Endothelial cell of umbilical vein (primary cell): ENCODE measurements around the gene TAS2R19. TPM values are rescaled to one million over a fixed set of nuclear protein-coding genes. Genes with fewer than 3 reads are reported as not detected.

ENCODE experiments used
- BruUV-seq: library from RNA; stranded (reverse); fragments of 400-500 nt; replicated peaks from 2 replicates; lab custom pipeline; 2021; lab: Mats Ljungman, UMichigan
- CTCF ChIA-PET: fragments of 300-600, 350-600 bp; sonication (Branson Sonifier 250); formaldehyde crosslinking; loops from one replicate; lab custom pipeline; 2021; ENCODE audit warnings: antibody characterized with exemption, inconsistent platforms; lab: Charles Lee
- POLR2A ChIA-PET: fragments of 300-600, 350-600 bp; sonication (Branson Sonifier 250); formaldehyde crosslinking; loops from one replicate; lab custom pipeline; 2021; ENCODE audit warnings: antibody characterized with exemption, inconsistent platforms; lab: Charles Lee
- DNase-seq: peaks from one replicate; pipeline ENCODE4 v3.0.0-alpha.2; 2011; ENCODE audit warnings: low read depth, low spot score
- FAIRE-seq: peaks from 2 replicates; lab custom pipeline; 2011; peaks lifted over from hg19 to GRCh38; lab: Jason Lieb, UNC
- H2AFZ ChIP-seq: 2 replicates; pipeline ENCODE4 v1.6.0; 2012; ENCODE audit warnings: low read depth, low read length, control low read depth, inconsistent platforms
- H3K27ac ChIP-seq: 2 replicates; pipeline ENCODE4 v1.5.1; 2011; ENCODE audit warnings: low read depth, mild to moderate bottlenecking, control low read depth, low read length, moderate library complexity; ENCODE audit not compliant: insufficient read depth
- H3K27me3 ChIP-seq, 2 experiments: 2 replicates each; pipeline versions ENCODE4 v1.6.0 to v1.6.1; 2011; ENCODE audit warnings: low read length in 2 of 2, mixed read lengths in 1 of 2; ENCODE audit not compliant: control insufficient read depth in 2 of 2, insufficient read depth in 2 of 2
- H3K36me3 ChIP-seq, 2 experiments: 2 replicates in 1 of 2; 3 replicates in 1 of 2; pipeline ENCODE4 v1.5.1; 2011; ENCODE audit warnings: low read length in 2 of 2, mild to moderate bottlenecking in 1 of 2, moderate library complexity in 1 of 2; ENCODE audit not compliant: control insufficient read depth in 2 of 2, insufficient read depth in 2 of 2; ENCODE audit errors: extremely low read depth in 1 of 2
- H3K4me1 ChIP-seq: 3 replicates; pipeline ENCODE4 v1.5.1; 2011; ENCODE audit warnings: mild to moderate bottlenecking, low read length; ENCODE audit not compliant: control insufficient read depth, insufficient read depth; ENCODE audit errors: extremely low read depth
- H3K4me2 ChIP-seq: 2 replicates; pipeline ENCODE4 v1.6.1; 2011; ENCODE audit warnings: low read length, control low read depth, mixed read lengths; ENCODE audit not compliant: insufficient read depth
- H3K4me3 ChIP-seq, 3 experiments: fragments of 200-600 bp in 1 of 3; sonication (generic), shearing (Covaris generic) in 1 of 3; replicated peaks in 1 of 3; 2 replicates each; pipeline ENCODE4 v1.5.1; 2011 to 2016; ENCODE audit warnings: control low read depth in 3 of 3, low read length in 3 of 3, mild to moderate bottlenecking in 2 of 3, inconsistent platforms in 1 of 3, low read depth in 1 of 3, moderate library complexity in 1 of 3; ENCODE audit not compliant: insufficient read depth in 1 of 3
- H3K79me2 ChIP-seq: 2 replicates; pipeline ENCODE4 v1.6.0; 2012; ENCODE audit warnings: low read length, inconsistent platforms; ENCODE audit not compliant: control insufficient read depth, insufficient read depth
- H3K9ac ChIP-seq: replicated peaks from 2 replicates; pipeline ENCODE3; 2011; ENCODE audit warnings: low read length, control low read depth; ENCODE audit not compliant: insufficient read depth; ENCODE audit errors: extremely low read depth
- H3K9me1 ChIP-seq: replicated peaks from 3 replicates; pipeline ENCODE4 v1.6.0; 2011; ENCODE audit warnings: mild to moderate bottlenecking, low read length; ENCODE audit not compliant: control insufficient read depth, insufficient read depth; ENCODE audit errors: extremely low read depth
- H3K9me3 ChIP-seq: replicated peaks from 2 replicates; pipeline ENCODE4 v1.5.1; 2012; ENCODE audit warnings: low read length, inconsistent platforms; ENCODE audit not compliant: control insufficient read depth, insufficient read depth
- H4K20me1 ChIP-seq: replicated peaks from 2 replicates; pipeline ENCODE3; 2011; ENCODE audit warnings: mild to moderate bottlenecking, low read length; ENCODE audit not compliant: control insufficient read depth, insufficient read depth; ENCODE audit errors: extremely low read depth
- EZH2 ChIP-seq: IDR thresholded peaks from 2 replicates; pipeline ENCODE4 v1.6.1; 2012; ENCODE audit warnings: borderline replicate concordance, low read depth, mild to moderate bottlenecking, moderate library complexity, low read length, inconsistent platforms; ENCODE audit not compliant: severe bottlenecking
- FOS ChIP-seq: IDR thresholded peaks from 2 replicates; pipeline ENCODE4 v1.6.1; 2011; ENCODE audit warnings: mild to moderate bottlenecking, low read length, moderate library complexity, borderline replicate concordance; ENCODE audit not compliant: insufficient read depth
- GATA2 ChIP-seq: IDR thresholded peaks from 2 replicates; pipeline ENCODE4 v1.7.0; 2011; ENCODE audit warnings: low read depth, mild to moderate bottlenecking, moderate library complexity, mixed read lengths, low read length; ENCODE audit not compliant: insufficient read length, insufficient read depth
- MYC ChIP-seq: IDR thresholded peaks from one replicate; pipeline ENCODE4 v1.6.1; 2011; ENCODE audit warnings: mild to moderate bottlenecking, low read depth, low read length
- POLR2A ChIP-seq: IDR thresholded peaks from 2 replicates; pipeline ENCODE4 v1.6.1; 2012; ENCODE audit warnings: low read depth, mild to moderate bottlenecking, control low read depth, low read length
- POLR2AphosphoS5 ChIP-seq: IDR thresholded peaks from 2 replicates; pipeline ENCODE4 v1.6.1; 2012; ENCODE audit warnings: low read depth, mild to moderate bottlenecking, control low read depth, low read length, moderate library complexity; ENCODE audit not compliant: insufficient read depth
- dilution Hi-C: fragments of 300-500 bp; cut with MboI; formaldehyde crosslinking; loops from one replicate; pipeline ENCODE4 v1.15.0; 2019; ENCODE audit warnings: low sequenced_read_pairs; ENCODE audit not compliant: extremely low pct_ligation_motif_present
- intact Hi-C: fragments of 100-400 bp; cut with micrococcal nuclease; formaldehyde crosslinking; loops from one replicate; pipeline ENCODE4 v1.10.0; 2022
- polyA plus RNA-seq, 4 experiments: library from polyadenylated mRNA; depleted of rRNA in 3 of 4; stranded (reverse) in 3 of 4; unstranded in 1 of 4; fragments of >200 nt; gene quantifications; 2 replicates each; pipeline versions ENCODE4 v1.2.1 to v1.2.3, GENCODE V29; 2011 to 2012; ENCODE audit warnings: missing spikeins in 1 of 4
- total RNA-seq: library from RNA; stranded (reverse); gene quantifications from 2 replicates; pipeline ENCODE4 v1.2.3, GENCODE V29; 2021
- TF ChIP-seq, protein P1 (sequence below): IDR thresholded peaks from 2 replicates; pipeline ENCODE4 v1.6.1; 2011; ENCODE audit not compliant: insufficient read depth, insufficient read length
- TF ChIP-seq, protein P2 (sequence below), 2 donors: IDR thresholded peaks; 1 replicate in 1 of 2; 2 replicates in 1 of 2; pipeline ENCODE4 v1.5.1; 2011; ENCODE audit warnings: low read length in 2 of 2, mild to moderate bottlenecking in 2 of 2, moderate library complexity in 2 of 2, control low read depth in 1 of 2, inconsistent platforms in 1 of 2, low read depth in 1 of 2; ENCODE audit not compliant: insufficient read depth in 1 of 2; ENCODE audit errors: extremely low read depth in 1 of 2

The TAS2R19 gene
- total and polyA plus RNA-seq, 2 donors (not counting 3 experiments of a cell fraction or from before 2014, with no cell fraction given) = 0.12 to 3.1 TPM

DNA sequence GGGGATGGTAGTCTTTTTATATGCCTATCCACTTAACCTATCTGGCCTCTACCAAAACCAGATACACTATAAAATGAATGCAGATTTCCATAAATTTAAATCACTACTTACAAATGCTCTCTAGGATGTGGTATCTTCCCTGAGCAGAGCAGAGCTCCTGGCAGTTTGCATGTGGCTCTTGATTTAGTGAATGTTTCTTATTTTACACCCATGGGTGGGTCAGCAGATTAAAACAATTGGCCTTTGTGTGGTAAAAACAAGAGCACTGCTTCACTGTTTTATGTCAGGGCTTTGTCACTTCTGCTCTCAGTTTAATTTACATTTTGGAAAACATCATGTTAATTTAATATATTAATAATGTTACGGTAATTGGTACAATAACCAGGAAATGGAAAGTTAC, 5.5 kb downstream of the TAS2R19 start:
- ChIA-PET CTCF (no interaction called here), POLR2A (no interaction called here)
- dilution Hi-C loops = no loop called here
- H3K4me3 ChIP-seq = no peak overlapping the region
- no peaks in the 10 kb centered on the region for H4K20me1 ChIP-seq
- intact Hi-C loops = loop anchor here (5.0 kb wide), 1 partner anchor 155 kb away; the partner anchor contains the start of gene SMIM10L1
- H2AFZ ChIP-seq = no peak overlapping the region
- no peak overlapping the region for H3K27ac ChIP-seq
- H3K27me3 ChIP-seq = no peaks in the 10 kb centered on the region
- H3K9me3 ChIP-seq = no peaks in the 10 kb centered on the region
- peaks cover 13% of the 10 kb centered on the region for H3K4me1 ChIP-seq
- no peak overlapping the region for H3K4me2 ChIP-seq
- DNase-seq (no peak), FAIRE-seq (no peak)
- H3K79me2 ChIP-seq = no peaks in the 10 kb centered on the region
- BruUV-seq = no TSS peak
- no peaks in the 10 kb centered on the region for H3K9me1 ChIP-seq
- H3K36me3 ChIP-seq = no peaks in the 10 kb centered on the region
- H3K9ac ChIP-seq = no peak overlapping the region
- no peak for TF ChIP-seq FOS
- TF ChIP-seq POLR2AphosphoS5 = no peak
- TF ChIP-seq, protein P1, sequence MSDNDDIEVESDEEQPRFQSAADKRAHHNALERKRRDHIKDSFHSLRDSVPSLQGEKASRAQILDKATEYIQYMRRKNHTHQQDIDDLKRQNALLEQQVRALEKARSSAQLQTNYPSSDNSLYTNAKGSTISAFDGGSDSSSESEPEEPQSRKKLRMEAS = no peak
- TF ChIP-seq, protein P2, sequence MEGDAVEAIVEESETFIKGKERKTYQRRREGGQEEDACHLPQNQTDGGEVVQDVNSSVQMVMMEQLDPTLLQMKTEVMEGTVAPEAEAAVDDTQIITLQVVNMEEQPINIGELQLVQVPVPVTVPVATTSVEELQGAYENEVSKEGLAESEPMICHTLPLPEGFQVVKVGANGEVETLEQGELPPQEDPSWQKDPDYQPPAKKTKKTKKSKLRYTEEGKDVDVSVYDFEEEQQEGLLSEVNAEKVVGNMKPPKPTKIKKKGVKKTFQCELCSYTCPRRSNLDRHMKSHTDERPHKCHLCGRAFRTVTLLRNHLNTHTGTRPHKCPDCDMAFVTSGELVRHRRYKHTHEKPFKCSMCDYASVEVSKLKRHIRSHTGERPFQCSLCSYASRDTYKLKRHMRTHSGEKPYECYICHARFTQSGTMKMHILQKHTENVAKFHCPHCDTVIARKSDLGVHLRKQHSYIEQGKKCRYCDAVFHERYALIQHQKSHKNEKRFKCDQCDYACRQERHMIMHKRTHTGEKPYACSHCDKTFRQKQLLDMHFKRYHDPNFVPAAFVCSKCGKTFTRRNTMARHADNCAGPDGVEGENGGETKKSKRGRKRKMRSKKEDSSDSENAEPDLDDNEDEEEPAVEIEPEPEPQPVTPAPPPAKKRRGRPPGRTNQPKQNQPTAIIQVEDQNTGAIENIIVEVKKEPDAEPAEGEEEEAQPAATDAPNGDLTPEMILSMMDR (IDR thresholded peaks at IDR 0.05; ENCODE audit: extremely low read depth in 1 of 2, insufficient read depth in 1 of 2, low read depth in 1 of 2, low read length in 2 of 2) = no peak
- no peak for TF ChIP-seq GATA2
- no peak for TF ChIP-seq MYC
- TF ChIP-seq EZH2 = no peak
- TF ChIP-seq POLR2A = no peak
